ENCODE results near the gene ZFAND3.

Gene ZFAND3

GRCh38 chr6:38174806-38175495 is 355.4 kb downstream of the ZFAND3 start:
- no peak for DNase-seq

DNA sequence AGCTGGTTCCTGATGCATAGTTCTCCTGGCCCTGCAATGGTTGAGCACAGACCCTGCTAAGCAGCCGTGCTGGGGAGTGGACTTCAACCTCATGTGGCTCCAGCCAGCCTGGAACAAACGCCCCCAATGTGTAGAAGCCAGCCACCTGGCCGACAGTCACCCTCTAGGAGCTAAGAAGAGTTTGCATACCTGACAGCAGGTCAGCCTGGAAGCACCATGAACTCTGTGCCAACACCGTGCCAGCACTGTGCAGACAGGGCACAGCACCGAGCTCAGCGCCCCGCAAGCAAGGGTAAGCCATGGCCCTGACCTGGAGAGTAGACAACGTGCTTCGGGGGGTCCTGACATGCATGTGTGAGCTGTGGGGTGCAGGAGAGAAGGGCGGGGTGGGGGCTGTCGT is 356.3 kb downstream of the ZFAND3 start:
- no peak for DNase-seq

DNA sequence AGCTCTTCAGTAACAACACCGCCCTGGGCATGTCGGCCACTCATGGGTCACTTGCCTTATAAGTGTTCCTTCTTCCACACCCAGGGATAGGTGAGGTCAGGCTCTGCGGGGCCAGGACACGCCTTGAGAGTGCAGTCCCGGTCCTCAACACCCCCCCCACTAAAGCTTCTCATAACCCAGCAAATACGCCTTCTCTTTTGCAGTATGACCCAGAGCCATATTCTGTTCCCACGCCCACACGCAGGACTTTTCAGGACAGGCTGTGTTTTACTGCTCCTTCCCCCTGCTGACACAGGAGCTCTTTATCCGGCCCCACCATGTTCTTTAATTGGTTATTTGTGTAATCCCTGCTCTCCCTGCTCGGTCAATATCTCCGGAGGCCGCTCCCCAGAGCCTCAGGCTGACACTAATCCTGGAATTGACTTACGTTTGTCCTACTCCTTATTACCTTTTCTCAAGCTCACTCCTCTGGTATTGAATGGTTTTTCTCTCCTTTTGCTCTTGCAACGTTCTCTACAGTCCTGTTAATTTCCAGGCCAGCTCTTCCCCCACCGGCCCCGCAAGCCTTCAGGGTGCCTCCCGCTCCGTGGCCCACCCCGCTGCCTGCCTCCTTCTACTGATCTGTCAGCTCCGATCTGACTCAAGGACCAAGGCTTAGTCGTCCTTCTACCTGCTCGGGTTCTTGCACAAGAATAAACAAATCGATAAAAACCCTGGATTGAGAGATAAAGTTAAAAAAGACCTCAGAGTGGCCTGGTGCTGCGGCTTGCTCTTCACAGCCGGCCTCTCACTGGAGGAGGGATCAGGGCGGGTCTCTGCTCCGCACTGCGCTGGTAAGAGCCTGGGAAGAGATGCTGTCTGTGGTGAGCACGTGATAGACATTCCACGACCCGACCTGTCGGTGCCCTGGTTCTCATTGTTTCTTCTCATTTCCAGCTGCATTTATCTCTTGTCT is 357.5 kb downstream of the ZFAND3 start:
- DNase-seq = no peak

- DNase-seq = no peak
Observed at GRCh38 chr6:38177882-38178583, 358.5 kb downstream of the ZFAND3 start.

GRCh38 chr6:38178584-38178886 is 359.0 kb downstream of the ZFAND3 start:
- DNase-seq = no peak

GRCh38 chr6:38179300-38179699 is 359.8 kb downstream of the ZFAND3 start:
- no peak for DNase-seq

DNA sequence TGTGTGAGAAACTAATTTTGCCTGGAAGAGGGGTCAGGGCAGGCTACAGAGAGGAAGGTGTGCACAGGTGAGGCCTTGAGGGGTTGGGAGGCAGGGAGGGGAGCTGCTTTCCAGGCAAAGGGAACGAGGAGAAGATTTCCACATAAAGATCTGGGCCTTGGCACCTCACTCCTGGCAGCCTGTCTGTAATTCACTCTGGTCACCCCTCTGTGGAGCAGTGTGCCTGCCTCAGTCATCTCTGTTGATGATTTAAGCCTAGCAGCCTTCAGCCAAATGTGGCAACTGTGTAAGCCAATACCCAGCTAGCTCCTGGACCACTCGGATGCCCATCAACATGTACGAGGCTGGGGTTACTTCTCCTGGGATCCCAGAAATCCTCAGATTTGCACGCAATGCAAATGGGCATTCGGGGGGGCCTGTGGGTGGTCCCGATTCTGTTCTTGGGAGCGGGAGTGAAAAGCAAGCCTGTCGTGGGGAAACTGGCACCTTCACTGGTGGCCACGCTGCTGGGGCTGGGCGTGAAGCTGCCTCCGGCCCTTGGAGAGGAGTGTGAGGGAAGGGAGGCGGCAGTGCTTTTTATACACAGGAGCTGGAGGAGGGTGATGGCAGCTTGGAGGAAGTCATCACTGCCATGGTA is 360.4 kb downstream of the ZFAND3 start:
- DNase-seq = no peak

DNA sequence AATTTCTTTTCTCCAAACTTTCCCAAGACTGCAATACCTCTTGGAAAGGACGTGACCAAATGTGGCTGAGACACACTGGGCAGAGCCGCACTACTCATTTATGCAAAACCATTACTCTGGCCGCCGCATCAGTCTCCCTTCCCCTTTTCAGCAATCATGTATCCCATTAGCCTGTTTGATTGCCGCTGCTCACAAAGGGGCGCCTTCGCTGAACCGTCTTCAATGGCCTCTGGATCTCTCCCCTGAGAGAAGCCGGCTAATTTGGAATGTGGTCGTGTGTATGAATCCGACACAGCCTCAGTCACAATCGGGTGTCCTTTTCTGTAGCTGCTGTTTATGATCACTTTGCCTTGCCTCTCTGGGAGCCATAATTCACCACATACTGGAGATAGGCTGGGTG is 361.1 kb downstream of the ZFAND3 start:
- no peak for DNase-seq

DNA sequence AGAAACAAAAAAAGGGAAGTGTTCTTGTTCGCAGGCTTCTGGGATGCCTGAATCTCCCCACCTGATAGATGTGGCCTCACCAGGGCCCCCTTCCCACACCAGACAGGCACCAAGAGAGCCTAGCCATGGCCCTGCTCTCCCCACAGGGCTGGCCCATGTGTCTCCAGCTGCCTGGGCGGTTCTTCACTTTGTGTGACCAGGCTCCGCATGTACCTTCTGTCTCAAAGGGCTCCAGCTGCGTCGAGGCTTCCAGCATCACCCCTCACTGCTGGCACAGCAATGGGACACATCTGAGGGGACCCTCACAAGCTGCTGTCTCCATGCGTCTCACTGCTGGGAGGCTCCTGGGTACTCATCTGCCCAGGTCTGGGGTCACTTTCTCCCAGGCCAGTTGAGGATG is 362.9 kb downstream of the ZFAND3 start:
- DNase-seq = no peak

GRCh38 chr6:38183856-38184584 is 364.5 kb downstream of the ZFAND3 start:
- no peak for DNase-seq

GRCh38 chr6:38184585-38185080 is 365.1 kb downstream of the ZFAND3 start:
- DNase-seq = no peak

DNA sequence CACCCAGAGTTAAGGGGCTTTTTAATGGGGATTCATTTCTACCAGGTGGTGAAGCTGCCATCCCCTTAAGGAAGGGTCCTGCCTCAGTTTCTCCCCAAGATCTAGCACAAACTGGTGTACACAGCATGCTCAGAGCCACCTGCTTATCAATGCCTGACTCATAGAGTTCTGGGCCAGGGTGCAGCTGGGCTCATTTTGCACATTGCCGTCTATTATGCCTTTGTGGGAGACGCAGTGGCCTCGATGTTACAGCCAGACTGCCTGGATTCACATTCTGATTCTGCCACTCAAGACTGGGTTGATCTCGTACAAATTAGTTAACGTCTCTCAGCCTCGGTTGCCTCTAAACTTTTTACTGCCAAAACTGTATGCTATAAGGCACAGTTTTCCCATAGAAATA is 365.7 kb downstream of the ZFAND3 start:
- no peak for DNase-seq

GRCh38 chr6:38185752-38186151 is 366.2 kb downstream of the ZFAND3 start:
- no peak for DNase-seq

- no peak for DNase-seq
Observed at GRCh38 chr6:38187325-38187724, 367.8 kb downstream of the ZFAND3 start.

- DNase-seq = no peak
Observed at GRCh38 chr6:38187811-38188590, 368.5 kb downstream of the ZFAND3 start.

- no peak for DNase-seq
Observed at GRCh38 chr6:38188677-38189335, 369.3 kb downstream of the ZFAND3 start.

DNA sequence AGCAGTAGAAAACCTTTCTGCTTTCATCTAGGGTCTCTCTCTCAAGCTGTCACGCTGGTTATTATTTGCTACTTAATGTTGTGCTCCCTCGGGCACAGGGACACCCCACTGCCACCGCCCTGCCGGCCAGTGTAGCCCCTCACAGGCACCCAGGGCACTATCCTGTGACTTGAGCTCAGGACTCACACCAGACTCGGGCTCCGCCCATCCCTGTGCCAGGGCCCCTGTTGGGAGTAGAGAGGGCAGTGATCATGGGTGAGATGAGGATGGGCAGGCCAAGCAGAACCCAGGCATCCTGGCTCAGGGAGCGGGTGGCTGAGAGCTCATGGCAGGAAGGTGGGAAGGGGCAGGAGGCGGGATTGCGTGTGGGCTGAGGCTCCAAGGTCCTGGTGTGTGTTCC is 371.9 kb downstream of the ZFAND3 start:
- no peak for DNase-seq

GRCh38 chr6:38192011-38192410 is 372.5 kb downstream of the ZFAND3 start:
- no peak for DNase-seq

DNA sequence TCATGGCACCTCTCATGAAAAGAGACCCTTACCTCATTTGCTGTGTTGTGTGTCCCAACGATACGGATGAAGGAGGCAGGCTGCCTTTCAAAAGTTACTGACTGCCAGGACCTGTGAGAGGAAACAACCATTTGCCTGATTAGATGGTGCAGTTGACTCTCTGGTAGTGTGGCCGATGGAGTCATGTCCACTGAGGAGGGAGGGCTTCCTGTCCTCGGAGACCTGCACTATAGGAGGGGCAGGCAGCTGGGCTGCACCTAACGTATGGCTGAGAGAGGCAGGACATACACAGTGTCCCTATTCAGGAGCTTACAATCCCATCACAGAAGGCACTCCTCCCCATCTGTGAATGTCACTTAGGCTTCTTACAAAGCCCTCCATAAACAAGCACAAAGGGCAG is 373.0 kb downstream of the ZFAND3 start:
- DNase-seq = no peak

DNA sequence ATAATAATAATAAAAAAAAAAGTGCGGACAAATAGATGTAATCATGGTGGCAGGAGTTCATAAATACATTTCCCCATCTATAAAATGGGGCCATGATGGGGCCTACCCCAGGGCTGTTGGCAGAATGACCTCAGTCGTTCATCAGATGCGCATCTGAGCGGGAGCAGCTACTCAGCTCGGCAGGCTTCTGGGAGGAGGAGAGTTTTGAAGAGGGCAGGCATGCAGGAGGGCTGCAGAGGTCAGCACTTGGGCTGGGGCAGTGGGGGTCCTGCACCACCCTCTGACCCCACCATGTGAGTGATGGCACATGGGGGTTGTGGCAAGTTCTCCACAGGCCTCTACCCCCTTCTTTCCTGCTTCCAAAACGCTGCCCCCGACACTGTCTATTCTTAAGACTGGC is 373.5 kb downstream of the ZFAND3 start:
- no peak for DNase-seq

All from activated CD4-positive, alpha-beta T cell treated with anti-CD3 and anti-CD28 coated beads, Interleukin-2, amount 50 U/mL, for 4 hours (primary cell).